ENCODE results near the gene CHIC1. TPM values are rescaled to one million over a fixed set of nuclear protein-coding genes. Genes with fewer than 3 reads are reported as not detected.

CHIC1 gene
- total RNA-seq, 1 experiment from 2014 or later, result 5.6 TPM

GRCh38 chrX:73728602-73729001, 165.6 kb downstream of the CHIC1 start:
- no peak for DNase-seq (ENCODE audit: low spot score)

Other genes starting within 250 kb of the CHIC1 start
- gene CDX4, start 116.1 kb upstream of the CHIC1 start, total RNA-seq (2014; rRNA removed; shearing (Covaris generic)), result not detected in 2 replicates

Data from HT-29 (cell line).